Nephron progenitor cell (in vitro differentiated cells): ENCODE results near the gene PTPA.
"Not testable (repeated sequence)": the region's sequence is repeated elsewhere in the genome, so short reads cannot be mapped to it uniquely, and the experiment has no call there.

ENCODE experiments used
- DNase-seq: peaks from one replicate; pipeline ENCODE4 v3.0.0; 2021
- H3K27ac Mint-ChIP-seq: 2 replicates; pipeline ENCODE4 v1.8.0; 2021; ENCODE audit warnings: mild to moderate bottlenecking, moderate library complexity, mixed read lengths
- H3K27me3 Mint-ChIP-seq: 2 replicates; pipeline ENCODE4 v1.8.0; 2021; ENCODE audit warnings: mild to moderate bottlenecking, low read depth, mixed read lengths; ENCODE audit not compliant: poor library complexity
- H3K36me3 Mint-ChIP-seq: 2 replicates; pipeline ENCODE4 v1.8.0; 2021; ENCODE audit warnings: low read depth, mixed read lengths
- H3K4me1 Mint-ChIP-seq: 2 replicates; pipeline ENCODE4 v1.8.0; 2021; ENCODE audit warnings: mixed read lengths
- H3K4me3 Mint-ChIP-seq: 2 replicates; pipeline ENCODE4 v1.8.0; 2021; ENCODE audit warnings: mild to moderate bottlenecking, moderate library complexity, mixed read lengths
- H3K9me3 Mint-ChIP-seq: 2 replicates; pipeline ENCODE4 v1.8.0; 2021; ENCODE audit warnings: mild to moderate bottlenecking, moderate library complexity, mixed read lengths
- CTCF ChIP-seq: fragments of 200-600 bp; sonication (generic); IDR thresholded peaks from 2 replicates; pipeline ENCODE4 v1.5.0; 2021; ENCODE audit warnings: antibody characterized with exemption

PTPA gene

DNA sequence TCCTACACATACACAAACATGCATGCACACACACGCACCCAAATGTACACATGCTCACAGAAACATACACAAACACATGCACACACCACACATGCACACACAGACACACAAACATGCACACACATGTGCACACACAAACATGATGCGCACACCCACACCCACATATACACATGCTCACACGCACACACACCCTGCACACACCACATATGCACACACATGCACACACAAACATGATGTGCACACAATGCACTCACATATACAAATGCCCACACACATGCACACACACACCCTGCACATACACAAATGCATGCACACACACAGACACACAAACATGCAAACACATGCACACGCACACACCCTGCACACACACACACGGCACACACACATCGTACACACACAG lies 74.2 kb downstream of the PTPA start:
- no peak for DNase-seq
- H3K9me3 Mint-ChIP-seq: peaks cover 3% of the 10 kb centered on the region
- peaks cover 20% of the 10 kb centered on the region for H3K27me3 Mint-ChIP-seq
- H3K36me3 Mint-ChIP-seq: no peaks in the 10 kb centered on the region
- no peak overlapping the region for H3K27ac Mint-ChIP-seq
- peaks cover 55% of the 10 kb centered on the region for H3K4me1 Mint-ChIP-seq
- TF ChIP-seq CTCF: no peak
- no peak overlapping the region for H3K4me3 Mint-ChIP-seq

GRCh38 chr9:129185991-129186390 lies 74.8 kb downstream of the PTPA start:
- Mint-ChIP-seq H3K27me3 (peaks cover 16% of the 10 kb centered on the region), H3K9me3 (peaks cover 6% of the 10 kb centered on the region)
- DNase-seq: no peak

GRCh38 chr9:129187042-129187441 lies 75.8 kb downstream of the PTPA start:
- Mint-ChIP-seq H3K4me3 (no peak overlapping the region), H3K36me3 (no peaks in the 10 kb centered on the region), H3K27ac (no peak overlapping the region), H3K27me3 (peaks cover 19% of the 10 kb centered on the region), H3K4me1 (peaks cover 40% of the 10 kb centered on the region), H3K9me3 (peaks cover 15% of the 10 kb centered on the region)
- DNase-seq: no peak
- no peak for TF ChIP-seq CTCF

More at GRCh38 chr9:129185991-129186390, 74.8 kb downstream of the PTPA start:
- no peak overlapping the region for H3K27ac Mint-ChIP-seq
- H3K4me3 Mint-ChIP-seq: no peak overlapping the region
- no peaks in the 10 kb centered on the region for H3K36me3 Mint-ChIP-seq
- peaks cover 50% of the 10 kb centered on the region for H3K4me1 Mint-ChIP-seq
- no peak for TF ChIP-seq CTCF

DNA sequence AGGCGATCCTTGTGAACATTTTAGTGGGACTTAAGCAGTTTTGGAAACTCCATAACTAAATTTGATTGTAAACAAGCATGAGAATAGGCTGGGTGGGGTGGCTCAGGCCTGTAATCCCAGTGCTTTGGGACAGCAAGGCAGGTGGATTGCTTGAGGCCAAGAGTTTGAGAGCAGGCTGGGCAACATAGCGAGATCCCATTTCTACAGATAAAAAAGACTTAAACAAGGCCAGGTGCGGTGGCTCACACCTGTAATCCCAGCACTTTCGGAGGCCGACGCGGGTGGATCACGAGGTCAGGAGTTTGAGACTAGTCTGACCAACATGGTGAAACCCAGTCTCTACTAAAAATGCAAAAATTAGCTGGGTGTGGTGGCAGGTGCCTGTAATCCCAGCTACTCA lies 78.8 kb downstream of the PTPA start:
- Mint-ChIP-seq H3K27me3 (peaks cover 26% of the 10 kb centered on the region), H3K4me1 (peaks cover 21% of the 10 kb centered on the region), H3K9me3 (peaks cover 30% of the 10 kb centered on the region)
- not testable (repeated sequence) for H3K4me3 Mint-ChIP-seq, H3K36me3 Mint-ChIP-seq, H3K27ac Mint-ChIP-seq, DNase-seq

DNA sequence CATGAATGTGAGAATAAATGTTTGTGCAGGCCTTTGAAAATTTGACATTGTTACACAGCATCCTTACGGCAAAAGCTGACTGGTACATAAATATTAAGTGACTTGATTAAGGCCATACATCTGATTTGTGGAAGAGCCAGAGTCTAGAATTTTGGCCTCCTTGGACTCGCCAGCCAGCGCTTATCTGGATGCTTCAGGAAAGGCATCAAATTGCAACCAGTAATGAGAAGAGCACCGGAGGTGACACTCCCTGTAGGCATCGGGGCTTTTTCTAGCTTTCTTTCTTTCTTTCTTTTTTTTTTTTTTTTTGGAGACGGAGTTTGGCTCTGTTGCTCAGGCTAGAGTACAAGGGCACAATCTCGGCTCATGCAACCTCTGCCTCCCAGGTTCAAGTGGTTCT lies 80.0 kb downstream of the PTPA start:
- no peak for DNase-seq
- no peak for TF ChIP-seq CTCF
- peaks cover 32% of the 10 kb centered on the region for H3K9me3 Mint-ChIP-seq
- peaks cover 23% of the 10 kb centered on the region for H3K27me3 Mint-ChIP-seq
- H3K4me1 Mint-ChIP-seq: peaks cover 11% of the 10 kb centered on the region
- H3K36me3 Mint-ChIP-seq: peaks cover 8% of the 10 kb centered on the region
- no peak overlapping the region for H3K27ac Mint-ChIP-seq
- H3K4me3 Mint-ChIP-seq: no peak overlapping the region

GRCh38 chr9:129193655-129194054 lies 82.4 kb downstream of the PTPA start:
- TF ChIP-seq CTCF: no peak
- Mint-ChIP-seq H3K9me3 (peaks cover 32% of the 10 kb centered on the region), H3K27me3 (peaks cover 24% of the 10 kb centered on the region), H3K27ac (no peak overlapping the region), H3K4me1 (peaks cover 22% of the 10 kb centered on the region), H3K4me3 (no peak overlapping the region), H3K36me3 (peaks cover 8% of the 10 kb centered on the region)
- DNase-seq: no peak
